ENCODE measurements around the gene ABI1.
"Not testable (repeated sequence)": the region's sequence is repeated elsewhere in the genome, so short reads cannot be mapped to it uniquely, and the experiment has no call there.

The ABI1 gene

DNA sequence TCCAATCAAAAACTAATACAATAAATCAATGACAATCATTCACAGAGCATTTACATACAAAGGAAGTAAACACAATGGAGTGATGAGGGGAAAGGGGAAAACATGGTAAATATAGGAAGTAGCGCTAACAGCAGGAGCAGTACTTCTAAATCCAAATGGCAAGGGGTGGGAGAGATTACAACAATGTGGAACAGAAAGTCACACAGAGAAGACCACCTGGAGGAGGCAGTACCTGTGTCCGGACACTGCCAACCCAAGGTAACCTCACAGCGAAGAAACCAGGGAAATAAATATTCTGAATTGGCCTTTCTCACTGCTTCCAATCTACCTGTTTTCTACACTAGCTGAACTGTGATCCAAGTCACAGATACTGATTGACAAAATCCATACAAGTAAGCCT lies 58.2 kb downstream of the ABI1 start:
- no peak for DNase-seq

DNA sequence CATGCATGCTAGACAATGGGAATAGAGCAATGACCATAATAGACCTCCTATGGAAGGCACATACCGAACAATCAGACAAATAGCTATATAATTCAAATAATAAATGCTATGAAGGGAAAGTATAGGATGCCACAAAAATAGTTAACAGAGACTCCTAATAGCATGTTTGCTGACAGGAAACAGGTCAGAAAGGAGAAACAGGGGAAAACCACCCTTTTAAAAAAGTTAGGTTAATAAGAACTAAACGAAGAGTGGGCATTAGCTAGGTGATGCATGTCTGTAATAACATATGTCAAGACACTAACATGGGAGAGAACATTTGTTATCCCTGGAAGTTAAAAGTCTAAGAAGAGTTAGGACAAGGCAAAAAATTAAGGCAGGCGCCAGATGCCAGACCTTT lies 58.9 kb downstream of the ABI1 start:
- DNase-seq, result no peak

DNA sequence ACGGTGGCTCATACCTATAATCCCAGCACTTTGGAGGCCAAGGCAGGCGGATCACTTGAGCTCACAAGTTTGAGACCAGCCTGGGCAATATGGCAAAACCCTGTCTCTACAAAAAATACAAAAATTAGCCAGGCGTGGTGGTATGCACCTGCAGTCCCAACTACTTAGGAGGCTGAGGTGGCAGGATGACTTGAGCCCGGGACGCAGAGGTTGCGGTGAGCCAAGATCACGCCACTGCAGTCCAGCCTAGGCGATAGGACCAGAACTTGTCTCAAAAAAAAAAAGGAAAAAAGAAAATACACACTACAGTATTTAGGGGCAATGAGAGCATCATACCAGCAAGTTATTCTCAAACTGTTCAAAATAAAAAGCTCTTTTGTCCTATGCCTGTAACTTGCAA lies 59.5 kb downstream of the ABI1 start:
- DNase-seq, result no peak

DNA sequence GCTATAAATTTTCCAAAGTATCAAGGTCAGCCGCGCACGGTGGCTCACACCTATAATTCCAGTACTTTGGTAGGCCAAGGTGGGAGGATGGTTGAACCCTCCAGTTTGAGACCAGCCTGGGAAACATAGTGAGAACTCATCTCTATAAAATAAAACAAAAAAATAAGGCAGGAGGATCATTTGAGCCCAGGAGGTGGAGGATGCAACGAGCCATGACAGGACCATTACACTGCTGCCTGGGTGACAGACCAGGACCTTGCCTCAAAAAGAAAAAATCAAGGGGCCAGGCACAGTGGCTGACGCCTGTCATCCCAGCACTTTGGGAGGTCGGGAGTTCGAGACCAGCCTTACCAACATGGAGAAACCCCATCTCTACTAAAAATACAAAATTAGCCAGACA lies 60.3 kb downstream of the ABI1 start:
- DNase-seq, result no peak

DNA sequence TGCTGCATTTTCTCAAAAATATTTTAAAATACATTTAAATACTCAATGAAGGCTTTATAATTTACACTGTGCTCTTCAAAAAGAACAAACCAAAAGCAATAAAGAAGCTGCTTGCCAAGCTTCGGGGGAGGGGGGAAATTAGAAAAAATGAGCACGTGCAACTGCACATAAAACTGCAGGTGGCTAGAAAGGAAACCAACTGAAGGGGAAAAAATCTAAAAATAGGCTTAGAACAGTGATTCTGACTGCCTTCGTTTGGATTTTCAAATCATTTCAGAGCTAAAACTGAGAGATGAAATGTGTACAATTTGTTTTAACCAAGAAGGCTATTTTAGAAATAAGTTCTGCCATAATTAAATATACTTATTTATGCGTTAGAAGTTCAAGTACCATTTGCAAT lies 61.4 kb downstream of the ABI1 start:
- no peak for DNase-seq

DNA sequence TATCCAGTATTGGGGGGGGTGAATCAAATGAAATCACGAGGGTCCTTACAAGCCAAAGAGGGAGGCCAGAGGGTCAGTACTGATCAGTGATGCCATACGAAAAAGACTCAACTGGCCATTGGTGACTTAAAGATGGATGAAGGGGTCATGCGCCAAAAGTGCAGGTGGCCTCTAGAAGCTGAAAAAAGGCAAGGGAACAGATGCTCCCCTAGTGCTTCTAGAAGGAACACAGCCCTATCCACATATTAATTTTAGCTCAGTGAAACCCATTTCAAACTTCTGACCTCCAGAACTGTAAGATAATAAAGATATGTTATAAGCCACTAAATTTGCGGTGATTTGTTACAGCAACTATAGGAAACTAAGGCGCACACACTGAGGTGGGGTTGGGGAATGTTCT lies 62.5 kb downstream of the ABI1 start:
- no peak for DNase-seq

DNA sequence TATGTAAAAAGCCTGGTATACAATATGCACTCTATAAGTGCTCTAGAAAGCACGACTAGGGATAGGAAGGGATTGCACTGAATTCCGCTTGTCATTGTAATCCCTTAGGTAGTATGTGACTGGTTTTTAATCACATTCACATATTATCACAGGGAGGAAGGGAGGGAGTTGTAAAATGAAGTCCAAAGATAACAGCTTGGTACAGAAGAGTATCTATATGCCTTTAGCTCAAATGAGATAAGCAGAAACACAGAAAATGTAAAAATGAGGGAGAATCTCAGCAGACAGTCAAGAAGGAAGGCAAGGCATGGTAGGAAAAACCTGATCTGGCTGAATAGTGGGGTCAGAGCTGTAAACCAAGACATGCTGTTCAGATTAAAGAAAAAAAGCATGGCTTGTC lies 63.4 kb downstream of the ABI1 start:
- no peak for DNase-seq

DNA sequence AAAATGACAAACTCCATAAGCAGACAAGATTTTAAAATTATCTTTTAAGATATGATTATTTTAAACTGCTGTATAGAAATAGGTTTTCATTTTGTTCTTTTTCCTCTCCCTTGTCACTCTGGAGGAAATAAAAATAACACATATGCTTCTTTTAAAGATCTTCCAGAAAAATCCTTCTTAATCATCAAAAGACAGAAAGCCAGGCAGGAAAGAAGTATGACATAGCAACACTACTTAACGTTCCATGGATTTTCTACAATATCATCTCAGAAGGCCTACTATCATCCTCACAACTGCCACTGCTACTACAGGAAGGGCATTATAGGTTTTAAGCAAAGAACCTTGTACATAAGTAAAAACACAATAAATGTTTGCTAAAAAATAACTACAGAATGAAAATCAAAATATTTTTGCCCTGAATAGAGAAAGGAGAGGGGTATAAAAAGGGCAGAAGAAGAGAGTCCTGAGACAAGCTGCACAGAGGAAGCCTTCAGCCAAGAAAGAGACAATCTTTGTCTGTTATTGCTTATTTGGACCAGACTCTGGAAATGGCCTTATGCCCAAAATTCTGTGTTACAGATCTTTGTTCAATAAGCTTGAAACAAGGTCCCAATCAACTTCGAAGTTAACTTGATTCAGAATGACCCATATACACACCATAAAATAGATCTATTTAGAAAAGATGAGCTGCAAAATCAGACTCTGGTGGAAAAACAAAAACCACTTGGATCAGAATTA lies 67.8 kb downstream of the ABI1 start:
- DNase-seq, result no peak

DNA sequence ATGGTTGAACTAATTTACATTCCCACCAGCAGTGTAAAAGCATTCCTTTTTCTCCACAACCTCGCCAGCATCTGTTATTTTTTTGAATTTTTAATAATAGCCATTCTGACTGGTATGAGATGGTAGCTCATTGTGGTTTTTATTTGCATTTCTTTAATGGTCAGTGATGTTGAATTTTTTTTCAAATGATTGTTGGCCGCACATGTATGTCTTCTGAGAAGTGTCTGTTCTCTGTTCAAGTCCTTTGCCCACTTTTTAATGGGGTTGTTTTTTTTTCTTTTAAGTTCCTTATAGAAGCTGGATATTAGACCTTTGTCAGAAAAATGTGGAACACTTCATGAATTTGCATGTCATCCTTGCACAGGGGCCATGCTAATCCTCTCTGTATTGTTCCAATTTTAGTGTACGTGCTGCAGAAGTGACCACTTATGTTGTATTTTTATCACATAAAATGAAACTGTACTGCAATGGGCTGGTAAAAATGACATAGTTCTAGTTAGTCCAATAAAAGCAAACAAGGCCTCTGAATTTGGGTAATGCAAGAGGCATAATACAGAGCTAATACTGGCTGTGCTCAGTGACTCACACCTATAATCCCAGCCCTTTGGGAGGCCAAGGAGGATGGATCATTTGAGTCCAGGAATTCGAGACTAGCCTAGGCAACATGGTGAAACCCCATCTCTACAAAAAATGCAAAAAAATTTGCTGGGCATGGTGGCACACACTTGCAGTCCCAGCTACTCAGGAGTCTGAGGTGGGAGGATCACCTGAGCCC lies 70.3 kb downstream of the ABI1 start:
- no peak for DNase-seq

DNA sequence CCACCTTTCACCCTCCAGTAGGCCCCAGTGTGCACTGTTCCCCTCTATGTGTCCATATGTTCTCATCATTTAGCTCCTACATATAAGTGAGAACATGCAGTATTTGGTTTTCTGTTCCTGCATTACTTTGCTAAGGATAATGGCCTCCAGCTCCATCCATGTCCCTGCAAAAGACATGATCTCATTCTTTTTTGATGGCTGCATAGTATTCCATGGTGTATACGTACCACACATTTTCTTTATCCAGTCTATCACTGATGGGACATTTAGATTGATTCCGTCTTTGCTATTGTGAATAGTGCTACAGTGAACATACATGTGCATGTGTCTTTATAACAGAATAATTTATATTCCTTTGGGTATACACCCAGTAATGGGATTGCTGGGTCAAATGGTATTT lies 71.0 kb downstream of the ABI1 start:
- DNase-seq, result not testable (repeated sequence)

DNA sequence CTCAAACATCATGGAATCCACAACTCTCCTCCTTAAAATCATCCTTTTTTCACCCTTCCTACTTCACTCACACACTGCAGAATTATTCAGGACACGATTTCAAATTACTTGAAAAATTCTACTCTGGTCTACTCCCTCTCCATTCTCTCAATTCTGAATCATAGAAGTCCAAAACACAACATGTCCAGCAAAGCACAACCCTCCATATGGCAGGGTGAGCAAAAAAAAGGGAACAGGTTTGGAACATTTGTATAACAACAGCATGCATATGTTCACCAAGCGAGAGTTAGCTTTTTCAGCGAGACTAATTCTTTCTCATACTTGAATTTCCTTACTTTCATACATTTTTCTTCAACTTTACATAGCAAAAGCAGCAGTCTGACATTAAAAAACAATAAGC lies 73.4 kb downstream of the ABI1 start:
- DNase-seq, result no peak

DNA sequence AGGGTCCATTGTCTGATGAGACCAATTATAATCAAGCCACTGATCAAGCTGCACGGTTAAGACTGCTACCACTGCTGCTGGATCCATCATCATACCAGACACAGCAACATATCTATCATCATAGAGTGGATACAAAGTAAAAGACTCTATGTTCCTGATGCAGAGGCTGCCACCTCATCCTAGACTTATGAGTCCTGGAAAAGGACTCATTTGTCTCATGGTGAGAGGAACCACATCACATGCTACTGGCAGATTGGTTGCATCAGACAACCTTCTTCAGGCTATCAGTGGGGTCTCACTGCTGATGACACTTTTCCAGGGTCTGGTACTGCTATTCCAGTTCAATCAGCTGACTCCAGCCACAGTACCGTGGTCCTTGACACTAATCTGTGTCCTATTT lies 79.0 kb downstream of the ABI1 start:
- no peak for DNase-seq

DNA sequence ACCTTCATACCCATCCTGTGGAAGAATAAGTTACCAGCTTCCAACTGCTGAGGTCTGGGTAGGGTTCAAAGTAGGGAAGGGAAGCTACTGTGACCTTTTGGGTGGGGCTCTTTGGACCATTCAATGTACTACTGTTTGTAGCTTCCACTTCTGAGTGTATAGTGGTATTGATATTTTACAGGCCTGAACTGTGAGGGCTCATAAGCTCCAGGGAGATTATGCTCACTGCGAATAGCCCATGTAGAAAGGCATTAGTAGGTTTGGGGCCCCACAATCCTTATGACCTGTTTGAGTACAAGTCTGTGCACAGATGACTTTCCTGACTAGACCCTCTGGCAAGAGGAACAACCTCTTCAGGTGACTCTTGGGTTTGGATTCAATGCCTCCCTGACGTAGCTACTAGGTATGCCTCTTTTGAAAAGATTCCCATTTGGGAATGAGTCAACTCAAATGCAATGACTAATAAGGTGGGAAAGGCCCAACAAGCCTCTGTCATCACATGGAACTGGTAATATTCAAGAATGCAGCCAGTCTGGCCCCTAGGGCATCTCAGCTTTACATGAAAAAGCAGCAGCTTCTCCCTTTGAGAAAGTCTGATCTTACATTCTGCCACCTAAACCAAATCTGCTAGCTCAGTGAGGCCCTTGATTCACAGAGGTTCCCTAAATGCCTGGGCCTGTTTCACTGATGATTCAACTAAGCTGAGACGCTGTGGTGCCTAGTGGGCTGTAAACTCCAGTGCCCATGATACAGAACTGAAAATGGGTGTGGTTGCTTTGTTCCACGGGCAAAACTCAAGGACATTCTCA lies 79.8 kb downstream of the ABI1 start:
- DNase-seq, result peak; percentile 9

DNA sequence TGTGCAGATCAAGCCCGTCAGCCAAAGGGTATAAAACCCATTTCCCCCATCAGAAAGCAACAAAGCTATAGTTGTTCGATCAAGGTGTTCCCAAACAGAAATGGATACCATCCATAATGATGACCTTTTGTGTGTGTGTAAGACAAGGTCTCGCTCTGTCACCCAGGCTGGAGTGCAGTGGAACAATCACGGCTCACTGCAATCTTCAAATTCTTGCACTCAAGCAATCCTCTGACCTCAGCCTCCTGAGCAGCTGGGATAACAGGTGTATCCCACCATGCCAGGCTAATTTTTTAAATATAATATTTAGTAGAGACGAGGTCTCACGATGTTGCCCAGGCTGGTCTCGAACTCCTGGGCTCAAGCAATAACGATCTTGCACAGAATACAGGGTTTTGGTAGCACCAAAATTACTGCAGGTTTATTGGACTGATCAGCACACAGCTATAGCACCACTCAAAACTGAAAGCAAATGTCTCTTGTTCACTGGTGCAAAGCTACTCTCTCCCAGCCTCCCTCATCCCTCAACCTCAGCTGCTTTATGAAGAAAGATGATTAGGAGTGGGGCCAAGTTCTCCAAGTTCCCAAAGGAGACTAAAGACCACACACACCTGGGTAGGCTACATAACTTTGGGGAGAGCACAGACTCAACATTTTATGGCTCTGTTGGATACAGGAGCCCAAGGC lies 80.5 kb downstream of the ABI1 start:
- DNase-seq, result no peak

DNA sequence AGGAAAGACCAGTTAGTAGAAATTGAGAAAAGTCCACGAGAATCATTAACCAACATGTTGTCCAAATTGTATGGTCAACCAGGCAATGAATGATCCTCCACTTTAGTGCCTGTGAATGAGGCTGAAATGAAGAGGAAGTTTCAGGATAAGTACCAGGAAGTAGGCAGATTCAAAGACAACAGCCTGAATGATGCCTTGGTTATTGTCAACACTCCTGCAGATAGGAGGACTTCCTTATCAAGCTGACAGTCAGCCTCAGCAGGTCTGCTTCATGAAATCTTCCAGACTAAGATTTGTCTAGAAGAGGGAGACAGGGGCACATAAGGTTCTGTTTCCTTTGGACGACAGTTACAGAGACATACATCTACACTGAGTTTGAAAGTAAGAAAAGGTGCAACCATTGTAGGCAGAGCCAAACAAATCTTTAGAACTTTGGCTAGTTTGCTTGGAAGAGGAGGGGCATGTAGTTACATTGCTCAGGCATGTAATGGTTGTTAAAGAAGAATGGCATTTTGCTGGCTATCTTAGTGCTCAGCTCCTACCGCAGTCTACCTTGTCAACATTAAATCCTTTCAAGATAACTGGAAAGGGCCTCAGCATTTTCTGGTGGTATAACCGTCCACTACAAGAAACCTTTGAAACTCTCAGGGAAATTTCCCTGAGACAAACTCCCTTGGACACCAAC lies 81.4 kb downstream of the ABI1 start:
- no peak for DNase-seq

DNA sequence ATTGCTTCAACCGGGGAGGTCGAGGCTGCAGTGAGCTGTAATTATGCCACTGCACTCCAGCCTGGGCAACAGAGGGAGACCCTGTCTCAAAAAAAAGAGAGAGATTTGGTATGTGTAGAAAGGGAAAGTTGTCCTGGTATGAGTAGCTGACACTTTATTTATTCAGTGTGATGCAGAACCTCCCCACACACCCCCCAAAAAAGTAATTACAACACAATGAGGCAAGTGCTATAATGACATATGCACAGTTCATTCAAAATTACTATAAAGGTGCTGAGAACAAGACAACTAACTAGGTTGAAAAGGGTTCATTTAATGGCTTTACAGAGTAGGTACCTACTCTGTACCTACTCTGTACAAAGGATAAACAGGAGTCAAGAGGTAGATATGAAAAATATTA lies 83.1 kb downstream of the ABI1 start:
- no peak for DNase-seq

DNA sequence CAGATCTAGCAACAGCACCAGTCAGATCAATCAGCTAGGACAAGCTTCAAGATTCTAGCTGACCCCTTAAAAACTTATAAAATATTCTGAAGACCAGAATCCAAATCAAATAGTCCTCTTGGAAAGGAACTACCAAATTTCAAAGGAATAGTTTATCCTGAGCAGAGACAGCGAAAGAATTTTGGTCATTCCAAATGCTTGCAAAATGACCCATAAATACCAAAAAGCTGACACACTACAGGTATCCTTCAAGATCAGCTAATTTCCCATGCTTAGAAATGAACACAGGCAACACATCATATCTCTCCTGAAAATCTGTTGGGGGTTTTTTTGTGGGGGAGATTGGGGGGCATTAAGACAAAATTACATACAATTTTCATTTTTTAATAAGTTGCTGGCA lies 84.5 kb downstream of the ABI1 start:
- no peak for DNase-seq

DNA sequence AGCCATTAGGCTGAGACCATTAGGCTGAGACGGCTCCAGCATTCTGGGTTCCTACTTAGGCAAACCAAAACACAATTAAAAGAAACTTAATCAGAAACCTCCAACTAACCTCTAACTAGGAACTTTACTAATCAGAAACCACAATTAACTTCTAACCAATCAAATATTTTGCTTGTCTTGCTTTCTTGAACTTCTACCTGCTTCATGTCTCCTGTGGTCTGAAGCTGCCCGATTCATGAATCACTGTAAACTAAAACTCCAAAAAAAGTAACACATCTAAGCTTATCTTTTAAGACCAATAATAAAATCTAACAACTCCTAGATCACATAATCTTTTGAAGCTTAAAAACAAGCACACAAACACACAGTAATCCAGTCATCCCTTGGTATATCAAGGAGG lies 87.1 kb downstream of the ABI1 start:
- no peak for DNase-seq

DNA sequence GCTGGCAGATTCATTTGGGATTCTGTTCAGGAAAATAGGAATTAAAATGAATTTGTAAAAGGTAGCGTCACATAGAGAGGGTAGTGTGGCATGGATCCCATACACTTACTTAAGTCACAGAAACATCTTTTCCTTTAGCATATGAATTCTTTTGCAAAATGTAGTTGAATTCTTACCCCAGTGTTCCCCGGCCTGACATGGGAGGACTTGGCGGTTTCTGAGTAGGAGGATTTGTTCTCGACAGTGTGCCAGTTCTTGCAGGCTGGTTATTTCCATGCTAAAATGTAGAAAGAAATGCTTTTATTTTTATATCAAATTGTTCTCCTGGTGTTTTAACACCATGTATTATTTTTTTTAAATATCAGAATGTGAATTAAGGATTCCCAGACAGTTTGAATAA lies 90.7 kb downstream of the ABI1 start:
- DNase-seq, result no peak

DNA sequence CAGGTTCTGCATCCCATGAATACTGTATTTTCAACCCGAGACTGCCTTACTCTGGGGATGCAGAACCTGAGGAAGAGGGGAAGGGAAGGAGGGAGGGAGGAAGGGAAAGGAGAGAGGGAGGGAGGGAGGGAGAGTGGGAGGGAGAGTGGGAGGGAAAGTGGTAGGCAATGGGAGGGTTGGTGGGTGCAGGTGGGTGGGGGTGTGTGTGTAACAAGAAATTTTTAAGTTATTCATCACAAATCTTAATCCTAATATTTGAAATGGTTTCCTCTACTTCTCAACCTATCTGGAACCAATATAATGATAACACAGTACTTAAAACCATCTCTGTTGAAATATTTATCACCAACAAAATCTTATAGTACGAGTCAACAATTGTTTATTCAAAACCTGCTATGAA lies 95.2 kb downstream of the ABI1 start:
- no peak for DNase-seq

DNA sequence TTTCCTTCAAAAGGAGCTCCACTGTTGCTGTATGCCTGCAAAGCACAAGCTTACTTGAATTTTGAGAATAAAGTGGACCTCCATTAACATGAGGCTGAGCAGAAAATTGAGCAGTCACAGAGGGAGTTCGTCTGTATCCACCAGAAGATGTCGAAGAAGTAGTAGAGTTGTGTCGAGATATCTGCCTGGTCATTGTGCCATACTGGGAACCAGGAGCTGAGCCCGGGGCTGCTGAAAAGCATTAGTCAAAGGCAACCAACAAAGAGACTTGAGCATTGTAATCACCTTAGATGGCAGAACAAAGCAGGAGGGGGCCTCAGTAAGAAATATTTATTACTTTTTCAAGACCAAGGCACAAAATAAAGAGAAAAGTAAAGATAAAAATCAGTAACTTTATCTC lies 101.8 kb downstream of the ABI1 start:
- DNase-seq, result no peak

DNA sequence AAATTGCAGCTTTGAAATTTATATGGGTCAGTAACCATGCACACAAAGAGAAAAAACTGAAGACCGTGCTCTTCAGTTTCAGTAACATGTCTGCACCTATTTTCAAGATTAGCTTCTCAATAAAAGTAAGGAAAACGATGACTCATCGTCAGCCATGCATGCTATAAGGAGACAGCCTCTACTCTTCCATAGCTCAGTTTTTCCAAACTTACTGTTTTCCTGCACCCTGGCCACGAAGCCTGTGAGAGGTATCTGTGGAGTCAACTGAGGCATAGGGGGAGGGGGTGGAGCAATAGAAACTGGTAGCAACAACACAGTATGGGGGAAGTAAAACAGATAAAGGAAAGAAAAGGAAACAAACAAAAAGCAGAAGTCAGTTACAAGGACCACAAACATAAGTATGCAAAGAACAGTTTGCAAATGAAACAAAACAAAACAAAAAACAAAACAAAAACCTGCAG lies 105.3 kb downstream of the ABI1 start:
- no peak for DNase-seq

DNA sequence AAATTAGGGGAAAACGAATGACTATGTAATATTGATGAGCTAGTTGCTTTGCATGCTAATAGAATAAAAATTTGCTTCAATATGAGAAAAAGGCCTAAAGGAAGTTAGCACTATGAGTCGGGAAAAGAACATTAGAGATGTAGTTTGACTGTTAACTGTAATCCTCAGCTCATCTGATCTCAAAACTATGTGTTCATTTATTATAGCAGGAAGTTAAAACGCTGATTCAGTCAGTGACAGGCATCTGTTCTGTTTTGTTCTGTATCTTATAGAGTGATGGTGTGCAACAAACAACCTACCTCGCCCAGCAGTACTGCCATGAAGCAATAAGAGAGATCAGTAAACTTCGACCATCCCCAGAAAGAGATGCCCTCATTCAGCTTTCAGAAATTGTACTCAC lies 114.7 kb downstream of the ABI1 start:
- no peak for DNase-seq
